Stimulated activated memory B cell treated with anti-CD40 and anti-IgM and Interleukin-4, amounts not matched to agents 10 μg/mL and 1 μg/mL and 100 μg/mL, for 72 hours (primary cell): ENCODE data around the gene OR4C15.

Experiments
- ATAC-seq: fragments of 150-1000 bp; cut with Tn5 transposase; 2 replicates; pipeline ENCODE4 v1.10.0; 2021
- H3K27ac Mint-ChIP-seq: one replicate; pipeline ENCODE4 v1.8.0; 2022; ENCODE audit warnings: mild to moderate bottlenecking, mixed read lengths
- H3K27me3 Mint-ChIP-seq: one replicate; pipeline ENCODE4 v1.8.0; 2022; ENCODE audit warnings: mixed read lengths
- H3K36me3 Mint-ChIP-seq: one replicate; pipeline ENCODE4 v1.8.0; 2022; ENCODE audit warnings: mixed read lengths
- H3K4me1 Mint-ChIP-seq: one replicate; pipeline ENCODE4 v1.8.0; 2022; ENCODE audit warnings: mixed read lengths
- H3K4me3 Mint-ChIP-seq: one replicate; pipeline ENCODE4 v1.8.0; 2022; ENCODE audit warnings: mild to moderate bottlenecking, moderate library complexity, mixed read lengths
- H3K9me3 Mint-ChIP-seq: one replicate; pipeline ENCODE4 v1.8.0; 2022; ENCODE audit warnings: mixed read lengths

Gene OR4C15

DNA sequence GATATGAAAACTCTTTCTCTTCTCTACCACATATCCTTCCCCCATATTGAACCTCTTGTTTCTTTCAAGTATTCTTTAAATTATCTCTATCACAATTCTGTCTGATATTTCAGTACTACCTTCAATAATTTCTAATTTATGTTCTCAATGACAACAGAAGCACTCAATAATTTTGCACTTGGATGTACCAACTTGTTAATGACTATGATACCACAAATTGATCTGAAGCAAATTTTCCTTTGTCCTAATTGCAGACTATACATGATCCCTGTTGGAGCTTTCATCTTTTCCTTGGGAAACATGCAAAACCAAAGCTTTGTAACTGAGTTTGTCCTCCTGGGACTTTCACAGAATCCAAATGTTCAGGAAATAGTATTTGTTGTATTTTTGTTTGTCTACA is at the start of gene OR4C15:
Gene OR4C15, plus strand, starts transcription at position 301 of the 400 bp plus-strand sequence. Its CDS starts 0 bp downstream, at position 301.
- H3K27me3 Mint-ChIP-seq: no peaks in the 10 kb centered on the region
- no peaks in the 10 kb centered on the region for H3K36me3 Mint-ChIP-seq
- H3K4me1 Mint-ChIP-seq: no peaks in the 10 kb centered on the region
- H3K4me3 Mint-ChIP-seq: no peak within 1 kb of the TSS
- H3K27ac Mint-ChIP-seq: no peak within 1 kb of the TSS
- ATAC-seq: no peak
- peaks cover 5% of the 10 kb centered on the region for H3K9me3 Mint-ChIP-seq

DNA sequence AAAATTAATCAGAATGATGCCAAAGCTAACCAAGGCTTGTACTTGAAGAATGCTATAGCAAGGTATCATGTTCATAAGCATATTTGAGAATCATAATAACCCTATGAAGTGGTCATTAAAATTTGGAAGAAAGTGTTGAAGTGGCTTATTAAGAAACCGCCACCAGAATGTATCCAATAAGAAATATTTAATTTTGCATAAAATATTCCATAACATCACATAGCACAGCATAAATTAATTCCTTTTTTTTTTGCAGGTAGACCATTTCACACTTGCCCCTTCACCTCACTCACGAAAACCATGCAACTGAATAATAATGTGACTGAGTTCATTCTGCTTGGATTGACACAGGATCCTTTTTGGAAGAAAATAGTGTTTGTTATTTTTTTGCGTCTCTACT is 17.6 kb downstream of the OR4C15 start, which contains the start of gene OR4C16:
Gene OR4C16, plus strand, starts transcription at position 301 of the 400 bp plus-strand sequence. Its CDS starts 0 bp downstream, at position 301.
- Mint-ChIP-seq H3K4me1 (no peaks in the 10 kb centered on the region), H3K27ac (no peak within 1 kb of the TSS), H3K9me3 (peaks cover 12% of the 10 kb centered on the region), H3K4me3 (no peak within 1 kb of the TSS), H3K27me3 (no peaks in the 10 kb centered on the region), H3K36me3 (no peaks in the 10 kb centered on the region)
- no peak for ATAC-seq

DNA sequence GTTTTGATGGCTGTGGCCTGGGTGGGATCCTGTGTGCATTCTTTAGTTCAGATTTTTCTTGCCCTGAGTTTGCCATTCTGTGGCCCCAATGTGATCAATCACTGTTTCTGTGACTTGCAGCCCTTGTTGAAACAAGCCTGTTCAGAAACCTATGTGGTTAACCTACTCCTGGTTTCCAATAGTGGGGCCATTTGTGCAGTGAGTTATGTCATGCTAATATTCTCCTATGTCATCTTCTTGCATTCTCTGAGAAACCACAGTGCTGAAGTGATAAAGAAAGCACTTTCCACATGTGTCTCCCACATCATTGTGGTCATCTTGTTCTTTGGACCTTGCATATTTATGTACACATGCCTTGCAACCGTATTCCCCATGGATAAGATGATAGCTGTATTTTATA is 18.3 kb downstream of the OR4C15 start:
- Mint-ChIP-seq H3K4me1 (no peaks in the 10 kb centered on the region), H3K36me3 (no peaks in the 10 kb centered on the region), H3K27ac (no peak overlapping the region), H3K9me3 (peaks cover 12% of the 10 kb centered on the region), H3K4me3 (no peak overlapping the region), H3K27me3 (no peaks in the 10 kb centered on the region)
- no peak for ATAC-seq
